ENCODE measurements around the gene NUAK1.
"Not testable (repeated sequence)": the region's sequence is repeated elsewhere in the genome, so short reads cannot be mapped to it uniquely, and the experiment has no call there.

The NUAK1 gene

DNA sequence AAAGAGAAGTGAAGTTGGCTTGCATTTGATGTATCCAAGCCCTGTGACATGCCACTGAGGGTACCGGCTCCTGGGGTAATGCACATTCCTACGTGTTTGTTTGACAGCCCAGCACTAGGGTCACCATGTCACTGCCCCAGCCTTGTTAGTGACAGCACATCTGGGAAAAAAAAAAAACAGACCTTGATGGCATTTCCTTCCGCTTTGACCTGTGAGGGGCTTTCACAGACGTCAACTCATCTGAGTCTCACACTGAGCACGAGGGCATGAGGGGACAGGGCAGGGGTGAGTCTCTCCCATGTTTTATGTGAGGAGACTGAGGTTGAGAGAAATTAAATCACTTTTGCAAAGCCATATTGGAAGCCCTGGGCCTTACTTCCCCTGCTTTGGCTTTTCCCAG, 111.5 kb downstream of the NUAK1 start:
- no peak for FAIRE-seq

DNA sequence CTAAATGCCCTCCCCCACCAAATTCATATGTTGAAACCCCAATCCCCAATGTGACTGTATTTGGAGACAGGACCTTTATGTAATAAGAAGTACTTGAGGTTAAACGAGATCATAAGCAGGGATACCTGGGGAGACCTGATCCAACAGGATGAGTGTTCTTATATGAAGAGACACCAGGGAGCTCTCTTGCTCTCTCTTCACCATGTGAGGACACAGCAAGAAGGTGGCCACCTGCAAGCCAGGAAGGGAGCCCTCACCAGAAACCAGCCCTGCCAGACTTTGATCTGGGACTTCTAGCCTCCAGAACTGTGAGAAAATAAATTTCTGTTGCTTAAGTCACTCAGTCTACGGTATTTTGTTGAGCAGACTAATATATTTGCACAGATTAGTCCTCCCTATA, 113.6 kb downstream of the NUAK1 start:
- no peak for FAIRE-seq

DNA sequence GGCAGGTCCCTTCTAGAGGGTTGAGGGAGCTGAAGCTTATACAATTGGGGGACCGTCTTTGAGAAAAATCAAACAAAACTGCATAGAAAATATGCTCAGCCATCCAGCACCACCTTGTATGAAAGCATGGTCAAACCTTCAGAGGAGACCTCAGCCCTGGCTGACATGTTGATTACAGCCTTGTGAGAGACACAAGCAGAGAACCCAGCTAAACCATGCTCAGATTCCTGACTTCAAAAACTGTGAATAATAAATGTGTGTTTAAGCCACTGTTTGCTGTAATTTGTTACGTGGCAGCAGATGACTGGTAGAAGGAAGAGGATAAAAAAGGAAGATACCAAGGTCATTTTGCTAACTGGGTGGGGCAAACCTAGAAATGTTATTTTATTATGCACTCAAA, 115.7 kb downstream of the NUAK1 start:
- no peak for FAIRE-seq

DNA sequence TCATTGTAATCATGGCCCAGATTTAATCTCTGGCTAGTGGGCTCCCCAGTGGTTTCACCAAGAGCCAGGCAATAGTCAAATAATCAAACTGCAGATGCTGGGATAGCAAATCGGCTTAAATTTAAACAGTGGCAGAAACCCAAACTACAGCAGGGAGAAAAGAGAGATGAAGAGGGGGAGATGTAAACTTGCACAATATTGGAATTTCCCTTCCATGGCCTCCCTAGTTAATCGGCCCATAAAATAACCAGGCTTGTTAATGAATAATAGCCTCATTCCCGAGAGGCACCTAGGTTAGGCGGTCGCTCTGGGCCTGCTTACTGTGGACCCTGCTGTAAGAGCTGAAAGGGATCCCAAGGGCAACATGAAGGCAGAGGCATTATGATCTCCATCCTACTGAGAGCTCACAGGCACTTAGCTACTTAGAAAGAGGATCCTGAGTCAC, 116.2 kb downstream of the NUAK1 start:
- FAIRE-seq: no peak

DNA sequence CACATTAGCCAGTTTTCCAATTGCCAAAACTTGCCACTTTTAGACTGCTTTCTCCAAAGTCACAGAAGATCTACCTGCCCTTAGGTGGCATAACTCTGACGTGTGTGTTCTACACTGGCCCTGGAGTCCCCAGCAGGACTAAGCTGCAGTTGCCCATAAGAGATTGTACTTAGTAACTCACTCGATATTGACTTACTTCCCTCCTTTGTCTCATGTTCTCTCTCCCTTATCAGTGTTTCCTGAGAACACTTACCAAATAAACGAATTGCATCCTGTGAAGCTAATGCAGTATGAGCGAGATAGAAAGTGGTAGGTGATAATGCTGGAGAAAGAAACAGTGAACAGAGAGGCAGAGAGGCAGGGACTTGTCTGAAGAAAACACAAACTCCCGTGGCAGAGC, 117.2 kb downstream of the NUAK1 start:
- FAIRE-seq: no peak

DNA sequence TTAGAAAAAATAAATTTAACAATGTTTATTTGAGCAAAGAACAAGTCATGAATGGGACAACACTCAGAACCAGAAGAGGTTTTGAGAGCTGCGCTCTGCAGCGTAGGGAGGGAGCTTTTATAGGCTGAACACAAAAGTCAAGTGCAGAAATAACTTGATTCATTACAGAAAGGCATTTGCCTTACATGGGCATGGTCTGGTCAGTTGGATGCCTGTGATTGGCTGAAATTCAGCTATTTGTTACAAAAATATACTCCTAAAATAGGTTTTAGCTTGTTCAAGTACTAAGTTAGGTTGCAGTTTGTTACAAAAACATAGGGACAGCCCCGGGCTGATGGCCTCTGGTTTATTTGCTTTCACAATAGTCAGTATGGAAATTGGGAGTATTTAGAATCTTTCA, 118.0 kb downstream of the NUAK1 start:
- no peak for FAIRE-seq

DNA sequence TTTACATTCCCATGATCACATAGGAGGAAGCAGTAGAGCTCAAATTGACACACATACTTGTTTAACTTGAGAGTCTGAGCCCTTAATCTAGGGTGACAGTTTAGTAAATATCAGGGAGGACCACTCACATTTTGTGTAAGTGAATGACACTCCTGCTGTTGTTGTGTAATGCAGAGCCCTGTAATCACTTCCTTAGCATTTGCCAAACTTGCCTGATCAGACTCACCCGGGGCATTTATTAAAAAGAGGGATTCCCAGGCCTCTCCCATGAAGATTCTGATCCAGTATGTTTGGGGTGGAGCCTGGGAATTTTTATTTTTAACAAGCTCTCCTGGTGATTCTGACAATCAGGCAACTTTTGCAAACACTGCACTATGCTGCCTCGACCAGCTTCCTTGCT, 119.6 kb downstream of the NUAK1 start:
- FAIRE-seq: no peak

DNA sequence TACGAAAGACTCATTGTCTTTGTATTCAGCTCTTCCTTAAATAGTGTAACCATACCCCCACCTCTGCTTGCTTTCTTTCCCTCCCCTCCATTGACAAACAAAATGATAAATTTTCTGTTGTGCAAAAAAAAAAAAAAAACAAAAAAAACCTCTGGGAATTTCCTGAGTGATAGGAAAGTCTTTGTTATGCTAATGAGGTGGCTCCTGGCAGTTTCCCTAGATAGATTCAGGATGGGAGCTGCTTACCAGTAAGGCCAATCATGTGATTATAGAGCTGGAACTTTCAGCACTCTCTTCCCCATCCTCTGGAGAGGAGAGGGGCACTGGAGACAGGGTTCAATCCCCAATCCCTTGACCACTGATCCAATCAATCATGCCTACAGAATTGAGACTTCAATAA, 120.5 kb downstream of the NUAK1 start:
- FAIRE-seq: no peak

DNA sequence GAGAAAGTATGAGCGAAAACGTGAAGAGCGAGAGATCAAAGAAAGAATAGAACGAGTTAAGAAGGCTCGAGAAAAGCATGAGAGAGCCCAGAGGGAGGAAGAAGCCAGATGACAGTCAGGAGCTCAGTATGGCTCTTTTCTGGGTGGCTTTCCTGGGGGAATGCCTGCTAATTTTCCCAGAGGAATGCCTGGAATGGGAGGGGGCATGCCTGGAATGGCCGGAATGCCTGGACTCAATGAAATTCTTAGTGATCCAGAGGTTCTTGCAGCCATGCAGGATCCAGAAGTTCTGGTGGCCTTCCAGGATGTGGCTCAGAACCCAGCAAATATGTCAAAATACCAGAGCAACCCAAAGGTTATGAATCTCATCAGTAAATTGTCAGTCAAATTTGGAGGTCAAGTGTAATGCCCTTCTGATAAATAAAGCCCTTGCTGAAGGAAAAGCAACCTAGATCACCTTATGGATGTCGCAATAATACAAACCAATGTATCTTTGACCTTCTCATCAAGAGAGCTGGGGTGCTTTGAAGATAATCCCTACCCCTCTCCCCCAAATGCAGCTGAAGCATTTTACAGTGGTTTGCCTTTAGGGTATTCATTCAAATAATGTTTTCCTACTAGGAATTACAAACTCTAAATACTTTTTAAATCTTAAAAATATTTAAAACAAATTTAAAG, 122.0 kb downstream of the NUAK1 start:
- not testable (repeated sequence) for FAIRE-seq

DNA sequence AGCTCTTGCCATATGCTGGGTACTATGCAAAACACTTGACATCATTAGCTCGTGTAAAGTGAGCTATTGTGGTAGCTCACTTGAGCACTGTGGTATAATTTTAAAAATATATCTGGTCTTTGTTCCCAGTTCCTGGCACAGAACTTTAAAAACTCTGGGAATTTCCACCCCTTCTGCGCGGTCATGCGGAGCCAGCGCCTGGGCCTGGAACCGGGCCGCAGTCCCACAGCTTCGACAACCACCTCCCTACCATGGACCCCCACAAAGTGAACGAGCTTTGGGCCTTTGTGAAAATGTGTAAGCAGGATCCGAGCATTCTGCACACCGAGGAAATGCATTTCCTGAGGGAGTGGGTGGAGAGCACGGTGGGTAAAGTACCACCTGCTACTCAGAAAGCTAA, 123.1 kb downstream of the NUAK1 start:
- no peak for FAIRE-seq

DNA sequence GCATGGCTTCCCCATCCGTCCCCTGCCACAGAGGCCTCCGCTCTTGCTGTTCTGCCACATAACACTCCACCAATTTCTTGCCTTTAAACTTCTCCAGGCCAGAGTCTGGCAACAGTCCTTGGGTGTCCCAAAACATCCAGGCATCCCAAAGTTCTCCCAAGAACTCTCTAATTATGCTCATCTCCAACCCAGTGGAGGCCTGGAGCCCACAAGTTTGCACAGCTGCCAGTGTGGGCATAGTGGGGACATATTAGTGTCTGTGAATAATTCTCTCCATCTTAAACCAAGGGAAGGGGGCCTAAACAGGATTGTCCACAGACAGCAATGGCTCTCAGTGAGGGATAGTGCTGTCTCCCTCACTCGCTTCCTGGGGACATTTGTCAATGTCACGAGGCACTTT, 124.8 kb downstream of the NUAK1 start:
- FAIRE-seq: no peak

All from A204.1 (cell line).